GM19455 (cell line): ENCODE results near the gene ITGB1BP1.
A peak's percentile ranks its signal among the peaks of the same experiment; 100 is the strongest.

Experiments used
- ATAC-seq: cut with Tn5 transposase; IDR thresholded peaks from one replicate; pipeline ENCODE4 v1.9.1; 2021; ENCODE audit not compliant: unreplicated experiment

The ITGB1BP1 gene

GRCh38 chr2:9428965-9429577 lies 5.7 kb upstream of the ITGB1BP1 start:
- no peak for ATAC-seq

DNA sequence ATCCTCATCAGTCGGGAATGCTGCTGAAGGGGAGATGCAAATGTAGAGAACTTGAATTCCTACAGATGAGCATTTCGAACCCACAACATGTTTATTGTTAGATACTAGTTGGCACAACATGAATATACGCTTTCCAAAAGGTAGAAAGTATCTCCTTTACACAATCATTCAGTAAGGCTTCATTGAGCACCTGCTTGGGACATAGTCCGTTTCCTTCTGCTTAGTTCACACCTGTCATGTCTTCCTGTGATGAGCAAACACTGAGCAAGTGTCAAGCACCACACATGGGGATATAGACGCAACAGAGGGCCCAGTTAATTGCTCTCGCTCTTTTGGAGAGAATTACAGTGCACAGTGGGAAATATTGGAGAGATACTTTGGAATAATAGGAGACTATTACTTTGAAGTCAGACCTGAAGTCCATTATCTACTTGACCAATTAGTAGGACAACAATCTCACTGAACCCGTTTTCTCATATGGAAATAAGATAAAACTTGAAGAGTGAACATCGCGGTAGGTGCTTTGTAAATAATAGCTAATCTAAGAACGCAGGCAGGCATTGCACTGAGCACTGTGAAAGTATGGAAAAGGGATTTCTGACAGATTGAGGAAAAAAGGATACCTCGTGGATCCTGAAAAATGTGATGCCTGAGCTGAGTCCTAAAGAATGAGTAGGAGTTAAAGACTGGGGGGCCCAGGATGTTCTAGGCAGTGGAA lies 1.3 kb upstream of the ITGB1BP1 start:
- ATAC-seq: no peak

- ATAC-seq: peak; percentile 2
Observed at GRCh38 chr2:9423922-9424272, 569 bp upstream of the ITGB1BP1 start.

GRCh38 chr2:9422321-9423099 lies 818 bp downstream of the ITGB1BP1 start:
- peak; percentile 29 for ATAC-seq

DNA sequence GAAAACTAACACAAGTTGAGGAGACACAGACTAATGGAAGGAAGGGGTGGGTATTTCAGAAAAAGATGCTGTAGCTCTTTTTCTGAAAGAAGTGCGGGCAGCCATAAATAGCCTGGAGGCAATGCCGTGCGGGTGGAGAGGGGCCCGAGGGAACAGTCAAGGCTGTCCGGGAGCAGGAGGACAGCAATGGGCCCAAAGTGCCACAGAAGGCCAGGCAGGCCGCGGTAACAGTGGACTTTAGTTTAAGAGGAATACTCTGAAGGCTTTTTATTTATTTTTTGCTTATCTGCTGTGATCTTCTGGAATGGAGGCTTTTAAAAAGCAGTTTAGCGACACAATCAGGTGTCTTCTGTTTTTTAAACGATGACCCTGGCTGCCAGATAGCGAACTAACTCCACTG lies 2.8 kb downstream of the ITGB1BP1 start:
- no peak for ATAC-seq

- no peak for ATAC-seq
Observed at GRCh38 chr2:9419541-9419940, 3.8 kb downstream of the ITGB1BP1 start.

GRCh38 chr2:9418746-9419145 lies 4.6 kb downstream of the ITGB1BP1 start:
- no peak for ATAC-seq

- no peak for ATAC-seq
Observed at GRCh38 chr2:9417725-9418124, 5.6 kb downstream of the ITGB1BP1 start.

DNA sequence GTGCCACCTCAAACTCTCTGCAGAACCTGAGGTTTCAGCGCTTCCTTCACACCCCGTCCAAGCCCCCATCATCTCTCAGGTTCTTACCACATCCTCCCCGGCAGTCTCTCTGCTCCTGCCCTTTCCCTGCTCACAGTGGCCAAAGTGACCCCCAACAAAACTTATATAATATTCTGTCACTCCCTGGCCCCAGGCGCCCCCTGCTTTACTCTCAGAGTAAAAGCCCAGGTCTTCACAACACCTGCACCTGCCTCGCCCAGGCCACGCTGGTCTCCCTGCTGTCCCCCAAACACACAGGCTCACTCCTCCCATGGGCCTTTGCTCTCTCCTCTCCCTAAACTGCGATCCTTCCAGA lies 6.4 kb downstream of the ITGB1BP1 start:
- no peak for ATAC-seq

- ATAC-seq: no peak
Observed at GRCh38 chr2:9416267-9416961, 6.9 kb downstream of the ITGB1BP1 start.

DNA sequence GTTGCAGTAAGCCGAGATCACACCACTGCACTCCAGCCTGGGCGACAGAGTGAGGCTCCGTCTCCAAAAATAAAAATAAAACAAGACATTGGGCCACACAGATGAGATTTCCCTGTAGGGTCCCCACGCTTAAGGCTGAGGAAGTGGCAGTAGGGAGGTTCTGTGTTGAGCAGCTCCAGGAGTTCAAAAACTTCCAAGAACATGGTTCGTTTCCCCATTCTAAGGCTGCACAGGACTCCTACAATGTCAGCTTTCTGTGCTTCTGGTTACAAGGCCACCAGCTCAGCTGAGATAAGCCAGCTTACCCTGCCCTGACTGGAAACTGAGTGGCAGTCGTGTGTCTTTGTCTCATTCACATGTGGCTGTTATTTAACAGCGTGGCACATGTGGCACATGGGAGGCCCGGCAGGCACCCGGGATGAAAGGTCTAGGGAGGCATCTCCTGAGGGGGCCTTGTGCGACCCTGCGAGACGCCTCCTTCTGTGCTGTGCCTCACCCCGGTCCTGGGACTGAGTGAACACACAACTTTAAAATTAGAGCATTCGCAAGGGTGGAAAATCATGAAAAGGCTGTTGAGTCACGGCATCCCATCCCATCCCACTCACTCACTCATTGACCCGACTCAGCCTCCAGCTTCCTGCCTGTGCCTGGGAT lies 7.7 kb downstream of the ITGB1BP1 start:
- no peak for ATAC-seq

GRCh38 chr2:9412781-9413180 lies 10.5 kb downstream of the ITGB1BP1 start:
- ATAC-seq: no peak

DNA sequence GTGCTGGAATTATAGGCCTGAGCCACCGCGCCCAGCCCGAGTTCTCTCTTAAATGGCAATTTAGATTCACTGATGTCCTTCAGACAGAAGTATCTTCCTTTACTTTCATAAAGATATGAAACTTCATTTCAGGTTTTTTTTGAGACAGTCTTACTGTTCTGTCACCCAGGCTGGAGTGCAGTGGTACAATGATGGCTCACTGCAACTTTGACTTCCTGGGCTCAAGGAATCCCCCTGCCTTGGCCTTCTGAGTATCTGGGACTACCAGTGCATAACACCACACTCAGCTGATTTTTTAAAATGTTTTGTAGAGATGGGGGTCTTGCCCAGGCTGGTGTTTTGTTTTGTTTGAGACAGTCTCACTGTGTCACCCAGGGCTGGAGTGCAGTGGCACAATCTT lies 13.2 kb downstream of the ITGB1BP1 start:
- no peak for ATAC-seq

- ATAC-seq: no peak
Observed at GRCh38 chr2:9408641-9409151, 14.6 kb downstream of the ITGB1BP1 start.

DNA sequence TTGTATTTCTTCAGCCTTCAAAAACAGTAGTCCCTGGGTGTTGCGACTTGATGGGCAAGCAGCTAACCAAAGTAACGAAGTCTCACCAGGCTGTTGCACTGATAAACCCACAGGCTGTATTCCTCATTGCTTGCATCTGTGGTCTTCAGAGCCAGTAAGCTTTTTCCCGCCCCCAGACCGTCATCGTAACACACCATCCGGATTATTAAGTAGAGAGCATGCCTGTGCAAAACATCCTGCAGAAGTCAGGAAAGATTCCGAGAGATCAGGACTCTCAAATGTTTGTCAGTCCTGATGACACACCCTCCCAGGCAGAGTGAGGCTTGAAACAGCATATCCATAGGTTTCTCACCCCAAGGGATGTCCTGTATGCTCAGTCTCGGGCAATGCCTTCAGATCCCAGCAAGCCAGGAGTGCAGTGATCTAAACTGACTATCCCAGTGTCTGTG lies 15.9 kb downstream of the ITGB1BP1 start:
- ATAC-seq: no peak

DNA sequence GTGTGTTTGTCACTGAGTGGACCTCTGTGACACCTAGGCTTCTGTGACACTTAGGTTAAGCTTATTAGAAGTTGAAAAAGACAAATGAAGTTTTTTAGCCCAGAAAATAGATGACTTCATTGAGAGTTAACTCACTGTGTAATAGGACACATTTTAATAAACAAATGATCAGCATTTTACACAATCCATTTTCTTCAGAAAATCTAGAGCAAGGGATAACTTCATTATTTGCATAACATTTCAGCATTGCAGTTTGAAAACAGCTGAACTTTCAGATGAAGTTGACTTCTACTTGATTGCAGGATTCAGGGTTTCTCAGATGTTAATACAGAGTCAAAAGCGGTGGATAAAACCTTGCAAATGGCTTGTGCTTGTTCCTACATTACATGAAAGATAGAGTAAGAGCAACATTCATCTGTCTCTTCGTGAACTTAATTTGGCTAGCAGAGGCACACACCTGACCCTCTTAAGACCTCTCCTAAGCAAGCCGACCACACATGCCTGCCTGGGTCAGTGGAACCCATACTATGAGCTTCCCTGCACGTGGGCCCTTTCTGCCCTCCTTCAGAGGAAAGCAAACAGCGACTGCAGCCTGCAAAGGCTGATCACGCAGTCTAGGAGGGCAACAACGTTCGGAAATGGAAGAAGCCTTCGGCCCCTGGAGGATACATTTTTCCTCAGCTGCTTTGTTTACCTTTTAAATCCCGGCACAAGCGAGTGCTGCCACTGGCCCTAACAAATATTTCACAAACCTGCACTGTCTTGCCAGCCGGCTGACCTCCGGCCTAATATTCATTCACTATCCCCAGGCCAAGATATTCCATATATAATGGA lies 16.6 kb downstream of the ITGB1BP1 start:
- no peak for ATAC-seq

DNA sequence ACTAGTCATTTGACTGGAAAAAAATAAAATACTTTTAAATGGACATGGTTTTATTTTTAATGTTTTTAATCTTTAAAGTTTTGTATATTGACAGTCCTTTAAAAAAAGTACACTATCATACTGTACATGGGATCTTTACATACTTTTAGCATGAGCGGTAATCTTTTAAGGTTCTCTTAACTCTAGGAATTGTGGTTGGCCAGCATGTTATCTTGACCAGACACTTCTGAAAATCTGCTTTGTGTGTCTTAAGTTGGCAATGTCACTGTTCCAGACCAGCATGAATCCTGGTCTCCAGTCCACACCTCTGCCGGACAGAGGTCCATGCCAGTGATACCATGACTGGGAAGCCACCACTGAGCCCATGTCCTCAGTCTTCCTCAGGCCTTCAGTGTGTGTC lies 17.7 kb downstream of the ITGB1BP1 start:
- ATAC-seq: no peak

DNA sequence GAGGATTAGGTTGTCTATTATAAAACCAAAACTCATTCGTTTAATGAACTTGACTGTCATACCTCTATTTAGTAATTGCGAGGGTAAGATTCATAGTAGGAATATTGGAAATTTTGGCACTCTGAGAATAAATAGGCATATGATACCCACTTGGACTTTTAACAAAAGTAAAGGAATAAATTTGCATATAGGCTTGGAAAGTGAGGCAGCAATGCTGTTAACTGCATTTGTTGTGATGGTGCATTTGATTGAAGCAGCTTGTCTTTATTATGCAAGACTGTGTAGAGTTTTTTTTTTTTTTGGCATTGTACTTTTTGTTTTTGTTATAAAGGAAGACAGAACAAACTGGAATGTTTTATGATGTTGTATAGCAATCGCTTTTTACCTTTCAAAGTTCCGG lies 18.9 kb downstream of the ITGB1BP1 start:
- no peak for ATAC-seq

DNA sequence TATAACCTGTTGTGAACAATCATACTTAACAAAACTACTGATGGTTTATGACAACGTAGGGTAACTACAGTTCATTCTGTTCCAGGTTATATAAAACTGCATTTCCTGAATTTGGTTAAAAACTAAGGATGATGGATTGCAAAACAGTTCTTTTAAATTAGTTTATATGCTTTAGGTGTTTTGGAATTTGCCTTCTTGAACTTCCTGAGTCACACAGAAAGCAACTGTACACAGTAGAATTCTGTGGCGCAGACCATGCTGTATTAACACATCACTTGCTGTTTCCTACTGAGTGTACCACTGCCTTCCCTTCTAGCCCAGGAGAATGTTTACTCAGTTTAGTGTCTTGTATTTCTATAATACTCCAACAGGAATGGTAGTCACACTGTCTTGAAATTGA lies 19.4 kb downstream of the ITGB1BP1 start:
- no peak for ATAC-seq
